Activated T-cell treated with anti-CD3 and anti-CD28 coated beads, Interleukin-2, amount 50 U/mL, for 72 hours (primary cell): ENCODE data around the gene TP53I3. TPM values are rescaled to one million over a fixed set of nuclear protein-coding genes. Genes with fewer than 3 reads are reported as not detected.
"Not testable (repeated sequence)": the region's sequence is repeated elsewhere in the genome, so short reads cannot be mapped to it uniquely, and the experiment has no call there.

ENCODE experiments used
- ATAC-seq, 2 donors: fragments of 150-1000 bp; cut with Tn5 transposase; replicated peaks in 1 of 2; 2 replicates each; pipeline ENCODE4 v1.10.0; 2021; ENCODE audit warnings: moderate library complexity in 2 of 2, mild to moderate bottlenecking in 1 of 2
- DNase-seq, 2 donors: peaks; one replicate each; pipeline ENCODE4 v3.0.0; 2021 to 2022; ENCODE audit warnings: mixed read lengths in 1 of 2
- H3K27ac Mint-ChIP-seq: one replicate; pipeline ENCODE4 v1.8.0; 2022; ENCODE audit warnings: mild to moderate bottlenecking, moderate library complexity, mixed read lengths
- H3K27me3 Mint-ChIP-seq: one replicate; pipeline ENCODE4 v1.8.0; 2022; ENCODE audit warnings: low read depth, mixed read lengths
- H3K36me3 Mint-ChIP-seq, 2 donors: one replicate each; pipeline ENCODE4 v1.8.0; 2022; ENCODE audit warnings: mixed read lengths in 2 of 2, mild to moderate bottlenecking in 1 of 2; ENCODE audit not compliant: insufficient read depth in 2 of 2
- H3K4me1 Mint-ChIP-seq: one replicate; pipeline ENCODE4 v1.8.0; 2022; ENCODE audit warnings: low read depth, mixed read lengths
- H3K4me3 Mint-ChIP-seq, 2 donors: one replicate each; pipeline ENCODE4 v1.8.0; 2022; ENCODE audit warnings: mild to moderate bottlenecking in 2 of 2, mixed read lengths in 2 of 2, moderate library complexity in 2 of 2
- H3K9me3 Mint-ChIP-seq, 2 donors: one replicate each; pipeline ENCODE4 v1.8.0; 2022; ENCODE audit warnings: mixed read lengths in 2 of 2
- total RNA-seq, 2 donors: library from RNA; stranded (reverse); gene quantifications; one replicate each; pipeline ENCODE4 v1.2.3, GENCODE V29; 2022

TP53I3 gene
- total RNA-seq, 2 donors from 2014 or later, result 1.8 to 4.0 TPM

DNA sequence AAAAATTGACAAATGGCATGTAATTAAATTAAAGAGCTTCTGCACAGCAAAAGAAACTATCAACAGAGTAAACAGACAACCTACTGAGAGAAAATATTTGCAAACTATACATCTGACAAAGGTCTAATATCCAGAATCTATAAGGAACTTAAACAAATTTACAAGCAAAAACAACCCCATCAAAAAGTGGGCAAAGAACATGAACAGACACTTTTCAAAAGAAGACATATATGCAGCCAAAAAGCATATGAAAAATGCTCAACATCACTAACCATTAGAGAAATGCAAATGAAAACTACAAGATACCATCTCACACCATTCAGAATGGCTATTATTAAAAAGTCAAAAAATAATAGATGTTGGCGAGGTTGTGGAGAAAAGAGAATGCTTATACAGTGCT is 24.8 kb upstream of the TP53I3 start:
- not testable (repeated sequence) for H3K4me3 Mint-ChIP-seq, H3K27me3 Mint-ChIP-seq, H3K36me3 Mint-ChIP-seq, H3K27ac Mint-ChIP-seq, ATAC-seq, H3K4me1 Mint-ChIP-seq, DNase-seq
- peaks cover 8 to 13% of the 10 kb centered on the region in 2 donors for H3K9me3 Mint-ChIP-seq

DNA sequence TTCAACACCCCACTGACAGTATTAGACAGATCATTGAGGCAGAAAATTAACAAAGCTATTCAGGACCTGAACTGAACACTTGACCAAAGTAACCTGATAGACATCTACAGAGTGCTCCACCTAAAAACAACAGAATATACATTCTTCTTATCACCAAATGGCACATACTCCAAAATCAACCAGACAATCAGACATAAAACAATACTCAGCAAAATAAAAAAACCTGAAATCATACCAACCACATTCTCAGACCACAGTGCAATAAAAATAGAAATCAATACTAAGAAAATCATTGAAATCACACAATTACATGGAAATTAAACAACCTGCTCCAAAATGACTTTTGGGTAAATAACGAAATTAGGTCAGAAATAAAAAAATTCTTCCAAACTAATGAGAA is 22.7 kb upstream of the TP53I3 start:
- Mint-ChIP-seq H3K27me3 (no peaks in the 10 kb centered on the region), H3K9me3 (peaks cover 8 to 13% of the 10 kb centered on the region in 2 donors), H3K4me1 (no peaks in the 10 kb centered on the region), H3K36me3 (peaks cover 2% of the 10 kb centered on the region in 2 donors), H3K27ac (no peak overlapping the region), H3K4me3 (no peak overlapping the region)
- ATAC-seq (no peak), DNase-seq (no peak)

GRCh38 chr2:24106786-24107185 is 22.2 kb upstream of the TP53I3 start:
- Mint-ChIP-seq H3K4me1 (no peaks in the 10 kb centered on the region), H3K9me3 (peaks cover 8 to 13% of the 10 kb centered on the region in 2 donors), H3K4me3 (no peak overlapping the region), H3K36me3 (peaks cover 2 to 3% of the 10 kb centered on the region in 2 donors), H3K27me3 (no peaks in the 10 kb centered on the region), H3K27ac (no peak overlapping the region)
- no peak for DNase-seq
- ATAC-seq, result no peak

DNA sequence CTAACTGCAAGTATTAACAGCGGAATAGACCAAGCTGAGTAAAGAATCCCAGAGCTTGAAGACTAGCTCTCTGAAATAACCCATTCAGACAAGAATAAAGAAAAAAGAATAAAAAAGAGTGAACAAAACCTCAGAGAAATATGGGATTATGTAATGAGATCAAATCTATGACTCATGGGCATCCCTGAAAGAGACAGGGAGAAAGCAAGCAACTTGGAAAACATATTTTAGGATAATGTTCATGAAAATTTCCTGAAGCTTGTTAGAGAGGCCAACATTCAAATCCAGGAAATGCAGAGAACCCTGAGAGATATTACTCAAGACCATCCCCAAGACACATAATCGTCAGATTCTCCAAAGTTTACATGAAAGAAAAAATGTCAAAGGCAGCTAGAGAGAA is 21.2 kb upstream of the TP53I3 start:
- no peaks in the 10 kb centered on the region for H3K4me1 Mint-ChIP-seq
- H3K36me3 Mint-ChIP-seq, result peaks cover 3 to 4% of the 10 kb centered on the region in 2 donors
- H3K27me3 Mint-ChIP-seq, result no peaks in the 10 kb centered on the region
- DNase-seq (no peak), ATAC-seq (no peak)
- no peak overlapping the region for H3K4me3 Mint-ChIP-seq
- peaks cover 8 to 13% of the 10 kb centered on the region in 2 donors for H3K9me3 Mint-ChIP-seq
- no peak overlapping the region for H3K27ac Mint-ChIP-seq

DNA sequence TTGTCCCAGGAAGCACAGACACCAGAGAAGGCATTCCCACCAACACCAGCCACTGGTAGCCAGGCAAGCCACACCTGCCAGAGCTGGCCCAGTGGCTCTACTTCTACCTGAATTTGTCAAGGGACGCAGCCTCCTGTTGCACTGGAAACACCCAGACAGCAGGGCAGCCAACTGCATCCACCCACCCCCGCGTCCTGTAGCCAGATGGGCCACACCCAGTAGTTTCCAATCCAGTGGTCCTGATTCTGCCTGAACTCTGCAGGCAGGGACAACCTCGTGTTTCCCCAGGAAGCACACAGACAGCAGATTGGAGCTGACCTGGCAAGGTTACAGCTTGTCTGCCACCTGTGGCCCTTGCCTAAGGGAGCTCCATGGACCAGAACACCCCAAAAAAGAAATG is 20.3 kb upstream of the TP53I3 start:
- ATAC-seq, result no peak
- H3K4me1 Mint-ChIP-seq, result no peaks in the 10 kb centered on the region
- no peak overlapping the region for H3K27ac Mint-ChIP-seq
- no peak overlapping the region for H3K4me3 Mint-ChIP-seq
- H3K27me3 Mint-ChIP-seq, result no peaks in the 10 kb centered on the region
- H3K36me3 Mint-ChIP-seq, result peaks cover 6% of the 10 kb centered on the region in 2 donors
- DNase-seq, result no peak
- peaks cover 8 to 15% of the 10 kb centered on the region in 2 donors for H3K9me3 Mint-ChIP-seq

GRCh38 chr2:24104110-24104650 is 19.5 kb upstream of the TP53I3 start:
- DNase-seq (no peak), ATAC-seq (no peak)
- H3K27me3 Mint-ChIP-seq, result no peaks in the 10 kb centered on the region
- H3K4me3 Mint-ChIP-seq, result no peak overlapping the region
- peaks cover 6 to 8% of the 10 kb centered on the region in 2 donors for H3K36me3 Mint-ChIP-seq
- no peak overlapping the region for H3K27ac Mint-ChIP-seq
- H3K4me1 Mint-ChIP-seq, result no peaks in the 10 kb centered on the region
- H3K9me3 Mint-ChIP-seq, result peaks cover 10 to 15% of the 10 kb centered on the region in 2 donors

DNA sequence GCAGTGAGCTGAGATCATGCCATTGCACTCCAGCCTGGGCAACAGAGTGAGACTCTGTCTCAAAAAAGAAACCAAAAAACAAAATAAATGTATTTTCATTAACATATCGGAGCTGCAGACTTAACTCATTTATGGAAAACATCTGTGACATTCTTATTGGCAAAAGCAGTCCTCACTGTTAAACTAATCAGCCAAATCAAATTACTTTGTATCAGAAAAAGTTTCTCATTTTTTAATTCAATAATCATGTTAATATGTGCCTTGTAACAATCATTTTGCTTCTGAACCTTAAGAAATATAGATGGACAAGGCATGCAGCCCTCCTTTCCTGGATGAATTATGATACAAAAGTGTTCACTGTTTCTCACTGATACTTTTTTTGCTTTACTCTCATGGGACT is 18.0 kb upstream of the TP53I3 start:
- no peak for ATAC-seq

DNA sequence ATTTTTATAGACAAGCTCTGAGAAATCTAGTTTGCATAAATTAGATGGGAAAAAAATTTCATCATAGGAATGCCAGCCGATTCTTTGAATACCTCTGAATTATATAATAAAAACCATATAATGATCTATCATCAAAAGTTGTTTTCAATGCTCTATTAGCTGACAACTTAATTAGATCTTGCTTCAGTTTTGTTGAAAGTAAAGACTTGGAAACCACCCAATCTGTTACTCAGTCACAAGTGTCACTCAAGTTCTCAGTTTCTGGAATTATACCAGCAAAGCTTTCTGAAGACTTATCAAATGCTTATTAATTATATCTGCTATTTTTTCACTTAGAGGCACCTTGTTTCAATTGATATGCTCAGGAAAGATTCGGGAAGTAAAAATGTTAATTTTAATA is 17.4 kb upstream of the TP53I3 start:
- ATAC-seq, result no peak
- Mint-ChIP-seq H3K36me3 (peaks cover 7 to 8% of the 10 kb centered on the region in 2 donors), H3K4me1 (no peaks in the 10 kb centered on the region)

More for the DNA sequence above, 18.0 kb upstream of the TP53I3 start:
- peaks cover 8% of the 10 kb centered on the region in 2 donors for H3K36me3 Mint-ChIP-seq
- peaks cover 12 to 19% of the 10 kb centered on the region in 2 donors for H3K9me3 Mint-ChIP-seq
- no peak overlapping the region for H3K4me3 Mint-ChIP-seq
- DNase-seq, result no peak
- no peaks in the 10 kb centered on the region for H3K4me1 Mint-ChIP-seq
- H3K27ac Mint-ChIP-seq, result no peak overlapping the region
- no peaks in the 10 kb centered on the region for H3K27me3 Mint-ChIP-seq

DNA sequence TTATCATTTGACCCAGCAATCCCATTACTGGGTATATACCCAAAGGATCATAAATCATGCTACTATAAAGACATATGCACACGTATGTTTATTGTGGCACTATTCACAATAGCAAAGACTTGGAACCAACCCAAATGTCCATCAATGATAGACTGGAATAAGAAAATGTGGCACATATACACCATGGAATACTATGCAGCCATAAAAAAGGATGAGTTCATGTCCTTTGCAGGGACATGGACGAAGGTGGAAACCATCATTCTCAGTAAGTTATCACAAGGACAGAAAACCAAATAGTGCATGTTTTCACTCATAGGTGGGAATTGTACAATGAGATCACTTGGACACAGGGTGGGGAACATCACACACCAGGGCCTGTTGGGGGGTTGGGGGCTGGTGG is 16.1 kb upstream of the TP53I3 start:
- not testable (repeated sequence) for DNase-seq, H3K36me3 Mint-ChIP-seq, H3K4me1 Mint-ChIP-seq, H3K4me3 Mint-ChIP-seq, H3K27ac Mint-ChIP-seq, ATAC-seq, H3K27me3 Mint-ChIP-seq
- H3K9me3 Mint-ChIP-seq, result peaks cover 11% of the 10 kb centered on the region in 2 donors

More for the DNA sequence above, 17.4 kb upstream of the TP53I3 start:
- Mint-ChIP-seq H3K27ac (no peak overlapping the region), H3K27me3 (no peaks in the 10 kb centered on the region), H3K4me3 (no peak overlapping the region), H3K9me3 (peaks cover 11 to 16% of the 10 kb centered on the region in 2 donors)
- DNase-seq, result no peak

DNA sequence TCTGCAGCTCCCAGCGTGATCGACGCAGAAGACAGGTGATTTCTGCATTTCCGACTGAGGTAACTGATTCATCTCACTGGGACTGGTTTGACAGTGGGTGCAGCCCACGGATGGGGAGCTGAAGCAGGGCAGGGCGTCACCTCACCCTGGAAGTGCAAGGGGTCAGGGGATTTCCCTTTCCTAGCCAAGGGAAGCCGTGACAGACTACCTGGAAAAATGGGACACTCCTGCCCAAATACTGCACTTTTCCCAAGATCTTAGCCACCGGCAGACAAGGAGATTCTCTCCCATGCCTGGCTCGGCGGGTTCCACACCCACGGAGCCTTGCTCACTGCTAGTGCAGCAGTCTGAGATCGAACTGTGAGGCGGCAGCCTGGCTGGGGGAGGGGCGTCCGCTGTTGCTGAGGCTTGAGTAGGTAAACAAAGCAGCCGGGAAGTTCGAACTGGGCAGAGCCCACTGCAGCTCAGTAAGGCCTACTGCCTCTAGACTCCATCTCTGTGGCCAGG is 10.6 kb upstream of the TP53I3 start:
- H3K4me3 Mint-ChIP-seq, DNase-seq, H3K4me1 Mint-ChIP-seq, H3K36me3 Mint-ChIP-seq, H3K27me3 Mint-ChIP-seq, H3K27ac Mint-ChIP-seq, ATAC-seq, H3K9me3 Mint-ChIP-seq: not testable (repeated sequence)

DNA sequence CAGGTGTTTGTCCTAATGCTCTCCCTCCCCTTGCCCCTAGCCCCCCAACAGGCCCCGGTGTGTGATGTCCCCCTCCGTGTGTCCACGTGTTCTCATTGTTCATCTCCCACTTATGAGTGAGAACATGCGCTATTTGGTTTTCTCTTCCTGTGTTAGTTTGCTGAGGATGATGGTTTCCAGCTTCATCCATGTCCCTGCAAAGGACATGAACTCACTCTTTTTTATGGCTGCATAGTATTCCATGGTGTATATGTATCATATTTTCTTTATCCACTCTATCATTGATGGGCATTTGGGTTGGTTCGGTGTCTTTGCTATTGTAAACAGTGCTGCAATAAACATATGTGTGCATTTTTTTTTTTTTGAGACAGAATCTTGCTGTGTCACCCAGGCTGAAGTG is 8.6 kb upstream of the TP53I3 start:
- not testable (repeated sequence) for DNase-seq, H3K36me3 Mint-ChIP-seq, ATAC-seq, H3K4me1 Mint-ChIP-seq, H3K27ac Mint-ChIP-seq, H3K27me3 Mint-ChIP-seq, H3K9me3 Mint-ChIP-seq, H3K4me3 Mint-ChIP-seq

DNA sequence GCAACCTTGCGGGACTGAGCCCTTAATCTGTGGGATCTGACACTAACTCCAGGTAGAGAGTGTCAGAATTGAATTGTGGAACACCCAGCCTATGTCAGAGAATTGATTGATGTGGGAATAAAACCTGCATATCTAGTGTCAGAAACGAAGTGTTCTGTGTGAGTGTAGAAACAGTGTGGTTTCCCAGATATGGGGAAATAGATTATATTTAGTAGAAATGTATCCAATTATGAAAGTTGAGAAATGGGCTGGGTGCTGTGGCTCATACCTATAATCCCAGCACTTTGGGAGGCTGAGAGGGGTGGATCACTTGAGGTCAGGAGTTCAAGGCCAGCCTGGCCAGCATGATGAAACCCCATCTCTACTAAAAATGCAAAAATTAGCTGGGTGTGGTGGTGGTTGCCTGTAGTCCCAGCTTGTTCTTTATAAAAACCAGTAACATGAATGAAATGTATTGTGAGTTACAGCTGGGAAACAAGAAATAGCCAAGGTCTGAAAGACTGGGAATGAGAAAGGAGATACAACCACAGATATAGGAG is 4.3 kb upstream of the TP53I3 start:
- Mint-ChIP-seq H3K4me3 (no peak overlapping the region), H3K9me3 (no peaks in the 10 kb centered on the region), H3K36me3 (peaks cover 0 to 2% of the 10 kb centered on the region in 2 donors), H3K4me1 (peaks cover under 1% of the 10 kb centered on the region), H3K27ac (no peak overlapping the region), H3K27me3 (no peaks in the 10 kb centered on the region)
- DNase-seq, result no peak
- no peak for ATAC-seq

- Mint-ChIP-seq H3K27me3 (no peaks in the 10 kb centered on the region), H3K4me1 (peaks cover 8% of the 10 kb centered on the region), H3K4me3 (no peak overlapping the region), H3K9me3 (no peaks in the 10 kb centered on the region), H3K27ac (no peak overlapping the region), H3K36me3 (no peaks in the 10 kb centered on the region)
- DNase-seq (no peak), ATAC-seq (no peak)
Measured at GRCh38 chr2:24087032-24087431, 2.4 kb upstream of the TP53I3 start.

GRCh38 chr2:24086241-24086640 is 1.6 kb upstream of the TP53I3 start:
- Mint-ChIP-seq H3K36me3 (peaks cover 0 to 2% of the 10 kb centered on the region in 2 donors), H3K4me1 (peaks cover 8% of the 10 kb centered on the region), H3K9me3 (no peaks in the 10 kb centered on the region), H3K27ac (no peak overlapping the region), H3K4me3 (no peak overlapping the region), H3K27me3 (no peaks in the 10 kb centered on the region)
- DNase-seq, result no peak
- no peak for ATAC-seq
